Astrocyte (in vitro differentiated cells and primary cell): ENCODE results near the gene SLC25A18. TPM values are rescaled to one million over a fixed set of nuclear protein-coding genes. Genes with fewer than 3 reads are reported as not detected.

ENCODE experiments used
- DNase-seq: peaks from one replicate; pipeline ENCODE4 v3.0.0-alpha.2; 2010; ENCODE audit warnings: low read depth
- FAIRE-seq: peaks from 2 replicates; lab custom pipeline; 2011; peaks lifted over from hg19 to GRCh38; lab: Jason Lieb, UNC
- H2AFZ ChIP-seq: 2 replicates; pipeline ENCODE4 v1.6.0; 2012; ENCODE audit warnings: low read depth, low read length, inconsistent platforms
- H3K27ac ChIP-seq: 2 replicates; pipeline ENCODE4 v1.5.1; 2011; ENCODE audit warnings: low read depth, low read length, inconsistent platforms
- H3K27me3 ChIP-seq: 2 replicates; pipeline ENCODE4 v1.6.0; 2011; ENCODE audit warnings: low read length, inconsistent platforms; ENCODE audit not compliant: insufficient read depth
- H3K36me3 ChIP-seq: 2 replicates; pipeline ENCODE4 v1.5.1; 2011; ENCODE audit warnings: low read length, inconsistent platforms; ENCODE audit not compliant: insufficient read depth
- H3K4me1 ChIP-seq: 2 replicates; pipeline ENCODE4 v1.5.1; 2011; ENCODE audit warnings: low read length, inconsistent platforms; ENCODE audit not compliant: insufficient read depth
- H3K4me2 ChIP-seq: 2 replicates; pipeline ENCODE4 v1.6.0; 2012; ENCODE audit warnings: low read length, inconsistent platforms
- H3K4me3 ChIP-seq: 2 replicates; pipeline ENCODE4 v1.5.1; 2011; ENCODE audit warnings: low read depth, mild to moderate bottlenecking, low read length, inconsistent platforms; ENCODE audit not compliant: insufficient read depth
- H3K79me2 ChIP-seq: 2 replicates; pipeline ENCODE4 v1.6.0; 2012; ENCODE audit warnings: mild to moderate bottlenecking, low read length, inconsistent platforms; ENCODE audit not compliant: insufficient read depth
- H3K9ac ChIP-seq: 2 replicates; pipeline ENCODE4 v1.6.0; 2012; ENCODE audit warnings: mild to moderate bottlenecking, low read length, inconsistent platforms
- H3K9me3 ChIP-seq: 2 replicates; pipeline ENCODE4 v1.5.1; 2012; ENCODE audit warnings: low read depth, mild to moderate bottlenecking, low read length, inconsistent platforms; ENCODE audit not compliant: insufficient read depth
- H4K20me1 ChIP-seq: 2 replicates; pipeline ENCODE4 v1.6.0; 2012; ENCODE audit warnings: low read length, inconsistent platforms; ENCODE audit not compliant: insufficient read depth
- H3K27ac Mint-ChIP-seq: one replicate; pipeline ENCODE4 v1.8.0; 2021; ENCODE audit warnings: mild to moderate bottlenecking, mixed read lengths; ENCODE audit not compliant: unreplicated experiment
- H3K27me3 Mint-ChIP-seq: one replicate; pipeline ENCODE4 v1.8.0; 2021; ENCODE audit warnings: low read depth, mixed read lengths; ENCODE audit not compliant: unreplicated experiment
- H3K36me3 Mint-ChIP-seq: one replicate; pipeline ENCODE4 v1.8.0; 2021; ENCODE audit warnings: low read depth, mixed read lengths; ENCODE audit not compliant: unreplicated experiment
- H3K4me1 Mint-ChIP-seq: one replicate; pipeline ENCODE4 v1.8.0; 2021; ENCODE audit warnings: low read depth, mixed read lengths; ENCODE audit not compliant: unreplicated experiment
- H3K4me3 Mint-ChIP-seq: one replicate; pipeline ENCODE4 v1.8.0; 2021; ENCODE audit warnings: mild to moderate bottlenecking, moderate library complexity, mixed read lengths; ENCODE audit not compliant: unreplicated experiment
- H3K9me3 Mint-ChIP-seq: one replicate; pipeline ENCODE4 v1.8.0; 2021; ENCODE audit warnings: mild to moderate bottlenecking, mixed read lengths; ENCODE audit not compliant: unreplicated experiment
- EZH2 ChIP-seq: IDR thresholded peaks from 2 replicates; pipeline ENCODE4 v1.6.1; 2012; ENCODE audit warnings: mild to moderate bottlenecking, low read length, inconsistent platforms; ENCODE audit not compliant: insufficient read depth
- total RNA-seq: library from RNA; stranded (reverse); gene quantifications from 2 replicates; pipeline ENCODE4 v1.2.1, GENCODE V29; 2021
- TF ChIP-seq, protein P1 (sequence below): IDR thresholded peaks from 2 replicates; pipeline ENCODE4 v1.5.1; 2011; ENCODE audit warnings: low read depth, mild to moderate bottlenecking, inconsistent platforms, low read length, moderate library complexity; ENCODE audit not compliant: insufficient read depth

Gene SLC25A18
- total RNA-seq, 1 donor from 2014 or later: 0.48 TPM

DNA sequence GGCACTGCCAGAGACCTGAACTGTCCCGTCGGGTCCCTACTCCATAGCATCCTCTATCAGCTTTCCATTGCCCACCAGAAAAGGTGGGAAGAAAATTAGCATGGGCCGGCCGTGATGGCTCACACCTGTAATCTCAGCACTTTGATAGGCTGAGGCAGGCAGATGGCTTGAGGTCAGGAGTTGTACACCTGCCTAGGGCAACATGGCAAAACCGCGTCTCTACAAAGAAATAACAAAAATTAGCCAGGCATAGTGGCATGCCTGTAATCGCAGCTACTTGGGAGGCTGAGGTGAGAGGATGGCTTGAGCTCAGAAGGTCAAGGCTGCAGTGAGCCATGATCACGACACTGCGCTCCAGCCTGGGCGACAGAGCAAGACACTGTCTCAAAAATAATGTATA, 3.5 kb downstream of the SLC25A18 start:
- peaks cover 3% of the 10 kb centered on the region for H3K27me3 ChIP-seq
- H3K4me1 Mint-ChIP-seq: peaks cover 26% of the 10 kb centered on the region
- FAIRE-seq (no peak), DNase-seq (no peak)
- TF ChIP-seq, protein P1, sequence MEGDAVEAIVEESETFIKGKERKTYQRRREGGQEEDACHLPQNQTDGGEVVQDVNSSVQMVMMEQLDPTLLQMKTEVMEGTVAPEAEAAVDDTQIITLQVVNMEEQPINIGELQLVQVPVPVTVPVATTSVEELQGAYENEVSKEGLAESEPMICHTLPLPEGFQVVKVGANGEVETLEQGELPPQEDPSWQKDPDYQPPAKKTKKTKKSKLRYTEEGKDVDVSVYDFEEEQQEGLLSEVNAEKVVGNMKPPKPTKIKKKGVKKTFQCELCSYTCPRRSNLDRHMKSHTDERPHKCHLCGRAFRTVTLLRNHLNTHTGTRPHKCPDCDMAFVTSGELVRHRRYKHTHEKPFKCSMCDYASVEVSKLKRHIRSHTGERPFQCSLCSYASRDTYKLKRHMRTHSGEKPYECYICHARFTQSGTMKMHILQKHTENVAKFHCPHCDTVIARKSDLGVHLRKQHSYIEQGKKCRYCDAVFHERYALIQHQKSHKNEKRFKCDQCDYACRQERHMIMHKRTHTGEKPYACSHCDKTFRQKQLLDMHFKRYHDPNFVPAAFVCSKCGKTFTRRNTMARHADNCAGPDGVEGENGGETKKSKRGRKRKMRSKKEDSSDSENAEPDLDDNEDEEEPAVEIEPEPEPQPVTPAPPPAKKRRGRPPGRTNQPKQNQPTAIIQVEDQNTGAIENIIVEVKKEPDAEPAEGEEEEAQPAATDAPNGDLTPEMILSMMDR: no peak
- no peak for TF ChIP-seq EZH2
- peaks cover 4% of the 10 kb centered on the region for H3K36me3 Mint-ChIP-seq
- no peak overlapping the region for H3K27ac Mint-ChIP-seq
- H3K4me1 ChIP-seq: peaks cover 32% of the 10 kb centered on the region
- H3K9me3 ChIP-seq: no peaks in the 10 kb centered on the region
- no peak overlapping the region for H3K27ac ChIP-seq
- H3K4me3 ChIP-seq: no peak overlapping the region
- no peaks in the 10 kb centered on the region for H3K79me2 ChIP-seq
- H3K4me2 ChIP-seq: no peak overlapping the region
- no peak overlapping the region for H3K4me3 Mint-ChIP-seq
- no peaks in the 10 kb centered on the region for H3K36me3 ChIP-seq
- H3K9ac ChIP-seq: no peak overlapping the region
- H3K27me3 Mint-ChIP-seq: no peaks in the 10 kb centered on the region
- no peaks in the 10 kb centered on the region for H3K9me3 Mint-ChIP-seq
- no peaks in the 10 kb centered on the region for H4K20me1 ChIP-seq
- H2AFZ ChIP-seq: no peak overlapping the region

DNA sequence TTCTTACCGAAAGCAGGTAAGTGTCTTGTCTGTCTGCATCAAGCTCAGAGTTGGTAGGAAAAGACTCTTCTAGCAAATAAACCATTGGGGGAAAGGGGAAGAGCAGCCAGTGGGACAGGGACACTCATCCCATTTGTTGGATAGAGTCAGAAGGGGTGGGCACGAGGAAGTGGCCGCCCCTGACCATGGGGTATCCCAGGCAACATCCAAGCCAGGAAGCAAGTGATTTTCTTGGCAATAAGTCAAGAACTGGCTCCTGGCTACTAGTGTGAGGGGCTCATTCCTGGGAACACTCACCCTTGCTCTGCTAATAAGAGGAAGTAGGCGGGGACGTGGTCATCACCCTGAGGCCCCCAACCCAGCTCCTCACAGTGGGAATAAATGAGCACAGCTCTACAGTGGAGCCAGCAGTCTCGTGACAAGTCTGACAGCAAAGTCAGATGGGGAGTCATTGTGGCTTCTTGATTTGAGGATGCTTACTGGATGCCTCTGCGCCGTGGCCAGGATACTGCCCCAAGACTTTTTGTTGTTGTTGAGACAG, 6.7 kb downstream of the SLC25A18 start:
- Histone ChIP-seq H3K4me3 (peak overlapping the region; percentile 48), H3K79me2 (no peaks in the 10 kb centered on the region), H3K9me3 (no peaks in the 10 kb centered on the region), H3K4me2 (peak overlapping the region; percentile 88), H2AFZ (peak overlapping the region; percentile 1), H3K9ac (peak overlapping the region; percentile 70), H3K27me3 (no peaks in the 10 kb centered on the region), H3K27ac (peak overlapping the region; percentile 65), H3K36me3 (no peaks in the 10 kb centered on the region), H3K4me1 (peaks cover 24% of the 10 kb centered on the region), H4K20me1 (no peaks in the 10 kb centered on the region)
- FAIRE-seq (no peak), DNase-seq (peak; percentile 23)
- no peak overlapping the region for H3K4me3 Mint-ChIP-seq
- peaks cover 15% of the 10 kb centered on the region for H3K4me1 Mint-ChIP-seq
- H3K27me3 Mint-ChIP-seq: peaks cover 4% of the 10 kb centered on the region
- no peaks in the 10 kb centered on the region for H3K9me3 Mint-ChIP-seq
- H3K27ac Mint-ChIP-seq: no peak overlapping the region
- H3K36me3 Mint-ChIP-seq: no peaks in the 10 kb centered on the region
- TF ChIP-seq EZH2: no peak
- TF ChIP-seq, protein P1: no peak

DNA sequence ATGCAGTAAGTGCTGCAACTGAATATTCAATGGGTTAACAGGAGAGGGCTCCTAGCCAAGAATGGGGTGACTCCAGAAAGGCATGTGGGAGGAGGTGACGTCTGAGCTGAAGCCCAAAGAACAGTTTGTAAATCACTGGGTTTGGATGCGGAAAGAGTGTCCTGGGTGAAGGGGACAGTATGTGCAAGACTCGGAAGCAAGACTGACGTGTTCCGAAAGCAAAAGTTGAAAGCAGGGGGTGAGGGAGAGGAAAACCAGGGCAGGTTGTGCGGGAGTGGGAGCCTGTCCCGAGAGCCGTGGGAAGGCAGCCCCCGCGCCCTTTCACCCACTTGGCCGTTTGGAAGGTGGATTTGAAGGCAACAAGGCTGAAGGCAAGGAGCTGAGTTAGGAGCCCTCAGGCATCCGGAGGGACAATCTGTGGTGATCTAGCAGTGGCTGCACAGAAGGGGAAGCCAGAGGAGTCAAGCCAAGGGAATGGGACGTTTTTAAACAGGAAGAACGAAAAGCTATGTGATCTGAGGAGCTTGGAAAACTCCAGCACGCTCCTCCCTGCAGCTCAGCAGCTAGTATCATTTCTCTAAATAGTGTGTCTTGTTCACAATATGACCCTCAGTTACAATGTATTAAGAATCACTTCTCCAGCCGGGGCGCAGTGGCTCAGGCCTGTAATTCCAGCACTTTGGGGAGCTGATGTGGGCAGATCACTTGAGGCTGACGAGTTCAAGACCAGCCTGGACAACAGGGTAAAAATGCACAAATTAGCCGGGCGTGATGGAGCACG, 7.7 kb downstream of the SLC25A18 start:
- peak; percentile 76 for DNase-seq

More for the DNA sequence above, 7.7 kb downstream of the SLC25A18 start:
- TF ChIP-seq, protein P1: no peak
- TF ChIP-seq EZH2: no peak
- peaks cover 26% of the 10 kb centered on the region for H3K4me1 ChIP-seq
- Mint-ChIP-seq H3K36me3 (no peaks in the 10 kb centered on the region), H3K4me3 (no peak overlapping the region), H3K4me1 (peaks cover 15% of the 10 kb centered on the region), H3K27me3 (peaks cover 4% of the 10 kb centered on the region), H3K27ac (no peak overlapping the region), H3K9me3 (no peaks in the 10 kb centered on the region)
- H3K36me3 ChIP-seq: no peaks in the 10 kb centered on the region
- peak overlapping the region; percentile 88 for H3K4me2 ChIP-seq
- H3K9ac ChIP-seq: peak overlapping the region; percentile 70
- no peaks in the 10 kb centered on the region for H3K79me2 ChIP-seq
- H4K20me1 ChIP-seq: no peaks in the 10 kb centered on the region
- H3K9me3 ChIP-seq: no peaks in the 10 kb centered on the region
- H3K27me3 ChIP-seq: no peaks in the 10 kb centered on the region
- peak overlapping the region; percentile 65 for H3K27ac ChIP-seq
- H3K4me3 ChIP-seq: peak overlapping the region; percentile 49
- peak; percentile 68 for FAIRE-seq
- peak overlapping the region; percentile 88 for H2AFZ ChIP-seq
